ENCODE measurements around the gene PPP2R5D. TPM values are rescaled to one million over a fixed set of nuclear protein-coding genes. Genes with fewer than 3 reads are reported as not detected.

The PPP2R5D gene
- total and polyA plus RNA-seq, 9 of the 15 experiments (the other 6 are each of a cell fraction or from before 2014, with no cell fraction given) = 1.3 to 96.1 (median 38.4) TPM

- TF ChIP-seq TFAP4 (CRISPR knock-in tag; IDR thresholded peaks at IDR 0.05; ENCODE audit: borderline replicate concordance) = peak; percentile 56; the same call in 1 of the 2 replicates
- TF ChIP-seq ZNF277 (CRISPR knock-in tag; IDR thresholded peaks at IDR 0.05; ENCODE audit: borderline replicate concordance) = no peak
- no peak for TF ChIP-seq ZNF764 (CRISPR knock-in tag; IDR thresholded peaks at IDR 0.05; ENCODE audit: low read depth)
- no peak for TF ChIP-seq ZNF785 (CRISPR knock-in tag; IDR thresholded peaks at IDR 0.05)
- no peak for TF ChIP-seq CHD4 (IDR thresholded peaks at IDR 0.05; ENCODE audit: insufficient read depth, insufficient replicate concordance, low read depth, low read length, poor library complexity, severe bottlenecking)
- no peak for TF ChIP-seq ZNF280B (CRISPR knock-in tag; IDR thresholded peaks at IDR 0.05)
- TF ChIP-seq CREM (IDR thresholded peaks at IDR 0.05; ENCODE audit: low read depth) = peak; percentile 100
- no peak for TF ChIP-seq TAL1 (IDR thresholded peaks at IDR 0.05)
- 0 out of 2 replicates have a peak, but pooled peaks have one; percentile 14 for TF ChIP-seq NCOA1 (IDR thresholded peaks at IDR 0.05; ENCODE audit: low read depth)
- TF ChIP-seq ZNF408 (CRISPR knock-in tag; IDR thresholded peaks at IDR 0.05; ENCODE audit: low read depth) = no peak
- TF ChIP-seq SNRNP70 (optimal IDR thresholded peaks at IDR 0.05; ENCODE audit: low read depth, low read length) = no peak
- TF ChIP-seq MAX (CRISPR knock-in tag; IDR thresholded peaks at IDR 0.05) = peak; percentile 83
- TF ChIP-seq HMG20B (CRISPR knock-in tag; IDR thresholded peaks at IDR 0.05) = no peak
- no peak for TF ChIP-seq ZKSCAN8 (CRISPR knock-in tag; IDR thresholded peaks at IDR 0.05)
- TF ChIP-seq XRCC3 (IDR thresholded peaks at IDR 0.05) = no peak
- no peak for TF ChIP-seq NCOA6 (IDR thresholded peaks at IDR 0.05)
- TF ChIP-seq CBFA2T2 (conservative IDR thresholded peaks at IDR 0.05) = no peak
- TF ChIP-seq ZNF133 (CRISPR knock-in tag; IDR thresholded peaks at IDR 0.05) = no peak
- no peak for TF ChIP-seq ZBTB26 (CRISPR knock-in tag; IDR thresholded peaks at IDR 0.05)
- TF ChIP-seq PCBP1 (IDR thresholded peaks at IDR 0.05; ENCODE audit: low read depth, low read length, poor library complexity, severe bottlenecking) = peak; percentile 50
- no peak for TF ChIP-seq MED1 (CRISPR knock-in tag; IDR thresholded peaks at IDR 0.05; ENCODE audit: borderline replicate concordance)
- TF ChIP-seq PKNOX1 (IDR thresholded peaks at IDR 0.05) = peak; percentile 96
Observed at GRCh38 chr6:43059168-43060033, 75.0 kb downstream of the PPP2R5D start, which contains the start of the genes KLC4 and MRPL2 (continued).

Data from K562 (cell line).